Neural cell (in vitro differentiated cells): ENCODE data around the gene MYCN. TPM values are rescaled to one million over a fixed set of nuclear protein-coding genes. Genes with fewer than 3 reads are reported as not detected.

Experiments
- H2AFZ ChIP-seq: fragments of 200-600, 300-800 bp; sonication (generic), shearing (Covaris generic); 2 replicates; pipeline ENCODE4 v1.6.0; 2014; ENCODE audit warnings: low read depth, mild to moderate bottlenecking, antibody characterized with exemption, low read length, moderate library complexity
- H3F3A ChIP-seq: fragments of 200-600 bp; shearing (Covaris generic); 2 replicates; pipeline ENCODE4 v1.6.1; 2016; ENCODE audit warnings: mild to moderate bottlenecking, moderate library complexity, mixed read lengths, antibody characterized with exemption, low read length; ENCODE audit not compliant: insufficient read depth, poor library complexity, severe bottlenecking
- H3K27ac ChIP-seq: fragments of 200-600, 300-800 bp; sonication (generic), shearing (Covaris generic); 2 replicates; pipeline ENCODE4 v1.5.1; 2014; ENCODE audit warnings: mild to moderate bottlenecking, low read length, moderate library complexity
- H3K27me3 ChIP-seq: fragments of 300-800, 200-600 bp; sonication (generic), shearing (Covaris generic); 2 replicates; pipeline ENCODE4 v1.6.0; 2014; ENCODE audit warnings: mild to moderate bottlenecking, low read depth, low read length, moderate library complexity; ENCODE audit not compliant: insufficient read depth
- H3K36me3 ChIP-seq: fragments of 300-800, 200-600 bp; sonication (generic), shearing (Covaris generic); 2 replicates; pipeline ENCODE4 v1.5.1; 2014; ENCODE audit warnings: mild to moderate bottlenecking, antibody characterized with exemption, low read length, moderate library complexity; ENCODE audit not compliant: insufficient read depth
- H3K4me2 ChIP-seq: fragments of 300-800, 200-600 bp; sonication (generic), shearing (Covaris generic); 2 replicates; pipeline ENCODE4 v1.6.0; 2014; ENCODE audit warnings: mild to moderate bottlenecking, low read length
- H3K4me3 ChIP-seq: fragments of 300-800, 200-600 bp; sonication (generic), shearing (Covaris generic); 2 replicates; pipeline ENCODE4 v1.5.1; 2014; ENCODE audit warnings: mild to moderate bottlenecking, low read length, moderate library complexity
- H3K79me2 ChIP-seq: fragments of 200-600 bp; shearing (Covaris generic); replicated peaks from 2 replicates; pipeline ENCODE4 v1.6.0; 2014; ENCODE audit warnings: mild to moderate bottlenecking, low read length, moderate library complexity; ENCODE audit not compliant: insufficient read depth
- H3K9ac ChIP-seq: fragments of 300-800, 200-600 bp; sonication (generic), shearing (Covaris generic); 2 replicates; pipeline ENCODE4 v1.6.1; 2016; ENCODE audit warnings: mild to moderate bottlenecking, low read length, mixed read lengths
- H3K9me2 ChIP-seq: fragments of 200-600 bp; shearing (Covaris generic); 2 replicates; pipeline ENCODE4 v1.6.1; 2016; ENCODE audit warnings: mild to moderate bottlenecking, low read length, mixed read lengths; ENCODE audit not compliant: insufficient read depth
- H3K9me3 ChIP-seq: fragments of 200-600, 300-800 bp; sonication (generic), shearing (Covaris generic); 2 replicates; pipeline ENCODE4 v1.6.1; 2016; ENCODE audit warnings: mild to moderate bottlenecking, mixed run types, low read length, moderate library complexity, mixed read lengths
- H4K20me1 ChIP-seq: fragments of 200-600 bp; shearing (Covaris generic); 2 replicates; pipeline ENCODE4 v1.6.1; 2016; ENCODE audit warnings: mild to moderate bottlenecking, mixed run types; ENCODE audit not compliant: insufficient read depth
- CTCF ChIP-seq: fragments of 450-650 bp; IDR thresholded peaks from 2 replicates; pipeline ENCODE4 v1.5.1; 2014; ENCODE audit warnings: antibody characterized with exemption, mild to moderate bottlenecking, moderate library complexity; ENCODE audit not compliant: poor library complexity, severe bottlenecking
- EP300 ChIP-seq: fragments of 450-650 bp; conservative IDR thresholded peaks from 2 replicates; pipeline ENCODE4 v1.6.1; 2014; ENCODE audit warnings: antibody characterized with exemption, mild to moderate bottlenecking, moderate library complexity; ENCODE audit not compliant: poor library complexity, severe bottlenecking
- EZH2 ChIP-seq: fragments of 200-600, 300-800 bp; shearing (Covaris generic), sonication (generic); IDR thresholded peaks from 2 replicates; pipeline ENCODE4 v1.6.1; 2014; ENCODE audit warnings: antibody characterized with exemption, low read length, borderline replicate concordance, mild to moderate bottlenecking; ENCODE audit not compliant: insufficient read depth, poor library complexity, severe bottlenecking
- MXI1 ChIP-seq: fragments of 450-650 bp; conservative IDR thresholded peaks from 2 replicates; pipeline ENCODE4 v1.6.1; 2014; ENCODE audit warnings: antibody characterized with exemption, mild to moderate bottlenecking; ENCODE audit not compliant: poor library complexity, severe bottlenecking
- POLR2AphosphoS5 ChIP-seq: IDR thresholded peaks from 2 replicates; pipeline ENCODE4 v1.6.1; 2012
- RAD21 ChIP-seq: fragments of 450-650 bp; conservative IDR thresholded peaks from 2 replicates; pipeline ENCODE4 v1.6.1; 2014; ENCODE audit warnings: antibody characterized with exemption, mild to moderate bottlenecking, moderate library complexity
- SMC3 ChIP-seq: fragments of 450-650 bp; conservative IDR thresholded peaks from 2 replicates; pipeline ENCODE4 v1.6.1; 2014; ENCODE audit warnings: antibody characterized with exemption, mild to moderate bottlenecking, moderate library complexity; ENCODE audit not compliant: poor library complexity
- TAF1 ChIP-seq: IDR thresholded peaks from 2 replicates; pipeline ENCODE4 v1.6.1; 2012; ENCODE audit warnings: low read depth
- polyA plus RNA-seq: library from polyadenylated mRNA; depleted of rRNA; stranded (reverse); fragments of >200 nt; gene quantifications from 2 replicates; pipeline ENCODE4 v1.2.3, GENCODE V29; 2014
- TF ChIP-seq, protein P1 (sequence below): IDR thresholded peaks from 2 replicates; pipeline ENCODE4 v1.6.1; 2012; ENCODE audit warnings: borderline replicate concordance

The MYCN gene
- polyA plus RNA-seq, 1 donor from 2014 or later: 25.1 TPM

- no peaks in the 10 kb centered on the region for H3F3A ChIP-seq
- no peak overlapping the region for H3K4me2 ChIP-seq
- H2AFZ ChIP-seq: no peak overlapping the region
- no peaks in the 10 kb centered on the region for H3K36me3 ChIP-seq
- H4K20me1 ChIP-seq: no peaks in the 10 kb centered on the region
- H3K4me3 ChIP-seq: no peak overlapping the region
- H3K27me3 ChIP-seq: no peaks in the 10 kb centered on the region
- no peaks in the 10 kb centered on the region for H3K79me2 ChIP-seq
- TF ChIP-seq MXI1 (no peak), EP300 (no peak), SMC3 (no peak), EZH2 (no peak), TAF1 (no peak), POLR2AphosphoS5 (no peak), CTCF (no peak), RAD21 (no peak)
- TF ChIP-seq, protein P1, sequence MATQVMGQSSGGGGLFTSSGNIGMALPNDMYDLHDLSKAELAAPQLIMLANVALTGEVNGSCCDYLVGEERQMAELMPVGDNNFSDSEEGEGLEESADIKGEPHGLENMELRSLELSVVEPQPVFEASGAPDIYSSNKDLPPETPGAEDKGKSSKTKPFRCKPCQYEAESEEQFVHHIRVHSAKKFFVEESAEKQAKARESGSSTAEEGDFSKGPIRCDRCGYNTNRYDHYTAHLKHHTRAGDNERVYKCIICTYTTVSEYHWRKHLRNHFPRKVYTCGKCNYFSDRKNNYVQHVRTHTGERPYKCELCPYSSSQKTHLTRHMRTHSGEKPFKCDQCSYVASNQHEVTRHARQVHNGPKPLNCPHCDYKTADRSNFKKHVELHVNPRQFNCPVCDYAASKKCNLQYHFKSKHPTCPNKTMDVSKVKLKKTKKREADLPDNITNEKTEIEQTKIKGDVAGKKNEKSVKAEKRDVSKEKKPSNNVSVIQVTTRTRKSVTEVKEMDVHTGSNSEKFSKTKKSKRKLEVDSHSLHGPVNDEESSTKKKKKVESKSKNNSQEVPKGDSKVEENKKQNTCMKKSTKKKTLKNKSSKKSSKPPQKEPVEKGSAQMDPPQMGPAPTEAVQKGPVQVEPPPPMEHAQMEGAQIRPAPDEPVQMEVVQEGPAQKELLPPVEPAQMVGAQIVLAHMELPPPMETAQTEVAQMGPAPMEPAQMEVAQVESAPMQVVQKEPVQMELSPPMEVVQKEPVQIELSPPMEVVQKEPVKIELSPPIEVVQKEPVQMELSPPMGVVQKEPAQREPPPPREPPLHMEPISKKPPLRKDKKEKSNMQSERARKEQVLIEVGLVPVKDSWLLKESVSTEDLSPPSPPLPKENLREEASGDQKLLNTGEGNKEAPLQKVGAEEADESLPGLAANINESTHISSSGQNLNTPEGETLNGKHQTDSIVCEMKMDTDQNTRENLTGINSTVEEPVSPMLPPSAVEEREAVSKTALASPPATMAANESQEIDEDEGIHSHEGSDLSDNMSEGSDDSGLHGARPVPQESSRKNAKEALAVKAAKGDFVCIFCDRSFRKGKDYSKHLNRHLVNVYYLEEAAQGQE: no peak
- no peak overlapping the region for H3K27ac ChIP-seq
- no peaks in the 10 kb centered on the region for H3K9me2 ChIP-seq
- no peak overlapping the region for H3K9ac ChIP-seq
- H3K9me3 ChIP-seq: no peaks in the 10 kb centered on the region
Observed at GRCh38 chr2:15991231-15991630, 50.9 kb downstream of the MYCN start.

DNA sequence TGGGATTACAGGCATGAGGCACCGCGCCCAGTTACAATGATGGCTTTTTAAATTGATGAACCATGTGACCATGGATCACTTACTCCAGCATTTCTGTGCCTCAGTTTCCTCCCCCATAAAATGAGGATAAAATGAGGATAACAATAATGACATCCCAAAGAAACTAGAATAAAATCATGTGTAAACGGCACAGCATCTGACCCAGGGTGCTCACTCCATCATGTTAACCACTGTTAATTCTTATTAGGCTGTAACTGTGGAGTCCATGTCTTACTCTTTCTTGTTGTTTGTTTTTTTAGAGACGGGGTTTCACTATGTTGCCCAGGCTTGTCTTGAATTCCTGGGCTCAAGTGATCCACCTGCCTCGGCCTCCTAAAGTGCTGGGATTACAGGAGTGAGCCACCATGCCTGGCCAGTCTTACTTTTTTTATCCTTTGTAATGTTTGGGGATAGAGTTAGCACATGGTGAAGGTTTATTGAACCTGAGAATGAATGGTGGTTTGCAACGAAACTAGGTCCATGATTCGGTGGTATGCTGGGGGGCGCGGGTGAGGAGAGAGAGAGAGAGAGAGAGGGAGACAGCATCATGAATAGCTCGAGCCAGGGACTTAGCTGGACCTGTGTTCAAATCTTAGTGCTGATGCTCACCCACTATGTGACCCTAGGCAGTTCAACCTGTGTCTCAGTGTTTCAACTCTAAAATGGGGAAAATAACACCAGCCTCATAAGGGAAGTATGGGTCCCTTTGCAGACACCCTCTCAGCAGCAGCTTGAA lies 52.3 kb downstream of the MYCN start:
- Histone ChIP-seq H3F3A (no peaks in the 10 kb centered on the region), H3K9me2 (no peaks in the 10 kb centered on the region), H3K36me3 (no peaks in the 10 kb centered on the region), H2AFZ (no peak overlapping the region), H3K9ac (no peak overlapping the region), H3K4me2 (no peak overlapping the region), H3K4me3 (no peak overlapping the region), H4K20me1 (no peaks in the 10 kb centered on the region), H3K79me2 (no peaks in the 10 kb centered on the region), H3K27ac (no peak overlapping the region), H3K9me3 (no peaks in the 10 kb centered on the region), H3K27me3 (no peaks in the 10 kb centered on the region)
- TF ChIP-seq EP300: no peak
- TF ChIP-seq CTCF: no peak
- no peak for TF ChIP-seq EZH2
- TF ChIP-seq MXI1: no peak
- no peak for TF ChIP-seq SMC3
- no peak for TF ChIP-seq POLR2AphosphoS5
- no peak for TF ChIP-seq TAF1
- TF ChIP-seq, protein P1: no peak
- TF ChIP-seq RAD21: no peak
